Measurements from ENCODE around the gene OR52E2.

DNA sequence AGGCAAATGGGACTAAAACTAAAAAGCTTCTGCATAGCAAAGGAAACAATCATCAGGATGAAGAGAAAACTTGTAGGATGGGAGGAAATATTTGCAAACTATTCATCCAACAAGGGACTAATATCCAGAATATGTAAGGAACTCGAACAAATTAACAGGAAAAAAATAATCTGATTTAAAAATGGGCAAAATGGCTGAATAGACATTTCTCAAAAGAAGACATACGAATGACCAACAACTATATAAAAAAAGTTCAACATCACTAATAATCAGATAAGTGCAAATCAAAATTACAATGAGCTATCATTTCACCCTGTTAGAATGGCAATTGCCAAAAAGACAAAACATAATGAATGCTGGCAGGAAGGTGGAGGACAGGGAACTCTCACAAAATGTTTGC is 22.0 kb upstream of the OR52E2 start:
- TF ChIP-seq, protein P1, sequence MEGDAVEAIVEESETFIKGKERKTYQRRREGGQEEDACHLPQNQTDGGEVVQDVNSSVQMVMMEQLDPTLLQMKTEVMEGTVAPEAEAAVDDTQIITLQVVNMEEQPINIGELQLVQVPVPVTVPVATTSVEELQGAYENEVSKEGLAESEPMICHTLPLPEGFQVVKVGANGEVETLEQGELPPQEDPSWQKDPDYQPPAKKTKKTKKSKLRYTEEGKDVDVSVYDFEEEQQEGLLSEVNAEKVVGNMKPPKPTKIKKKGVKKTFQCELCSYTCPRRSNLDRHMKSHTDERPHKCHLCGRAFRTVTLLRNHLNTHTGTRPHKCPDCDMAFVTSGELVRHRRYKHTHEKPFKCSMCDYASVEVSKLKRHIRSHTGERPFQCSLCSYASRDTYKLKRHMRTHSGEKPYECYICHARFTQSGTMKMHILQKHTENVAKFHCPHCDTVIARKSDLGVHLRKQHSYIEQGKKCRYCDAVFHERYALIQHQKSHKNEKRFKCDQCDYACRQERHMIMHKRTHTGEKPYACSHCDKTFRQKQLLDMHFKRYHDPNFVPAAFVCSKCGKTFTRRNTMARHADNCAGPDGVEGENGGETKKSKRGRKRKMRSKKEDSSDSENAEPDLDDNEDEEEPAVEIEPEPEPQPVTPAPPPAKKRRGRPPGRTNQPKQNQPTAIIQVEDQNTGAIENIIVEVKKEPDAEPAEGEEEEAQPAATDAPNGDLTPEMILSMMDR (IDR thresholded peaks at IDR 0.05) = no peak
- TF ChIP-seq POLR2A (IDR thresholded peaks at IDR 0.05) = no peak
